Keratinocyte (primary cell): ENCODE data around the gene ATPAF1. TPM values are rescaled to one million over a fixed set of nuclear protein-coding genes. Genes with fewer than 3 reads are reported as not detected.

Source experiments
- DNase-seq: peaks from one replicate; pipeline ENCODE4 v3.0.0-alpha.2; 2011; ENCODE audit warnings: low read depth, missing footprints, low spot score
- FAIRE-seq: peaks from 2 replicates; lab custom pipeline; 2011; peaks lifted over from hg19 to GRCh38; lab: Jason Lieb, UNC
- H2AFZ ChIP-seq: 2 replicates; pipeline ENCODE4 v1.6.0; 2012; ENCODE audit warnings: low read length, control low read depth, inconsistent platforms; ENCODE audit not compliant: control insufficient read depth
- H3K27ac ChIP-seq: 2 replicates; pipeline ENCODE4 v1.5.1; 2011; ENCODE audit warnings: low read length; ENCODE audit not compliant: control insufficient read depth, insufficient read depth
- H3K27me3 ChIP-seq: 3 replicates; pipeline ENCODE4 v1.6.0; 2011; ENCODE audit warnings: low read length; ENCODE audit not compliant: control insufficient read depth, insufficient read depth; ENCODE audit errors: extremely low read depth
- H3K36me3 ChIP-seq, 2 experiments: 2 replicates in 1 of 2; 3 replicates in 1 of 2; pipeline ENCODE4 v1.5.1; 2011; ENCODE audit warnings: low read length in 2 of 2, mild to moderate bottlenecking in 1 of 2; ENCODE audit not compliant: control insufficient read depth in 2 of 2, insufficient read depth in 2 of 2; ENCODE audit errors: extremely low read depth in 1 of 2
- H3K4me1 ChIP-seq: 3 replicates; pipeline ENCODE4 v1.5.1; 2011; ENCODE audit warnings: low read length; ENCODE audit not compliant: control insufficient read depth, insufficient read depth; ENCODE audit errors: extremely low read depth
- H3K4me2 ChIP-seq: 3 replicates; pipeline ENCODE4 v1.6.0; 2011; ENCODE audit warnings: low read depth, low read length; ENCODE audit not compliant: control insufficient read depth, insufficient read depth; ENCODE audit errors: extremely low read depth
- H3K4me3 ChIP-seq, 3 experiments: fragments of 200-600 bp in 1 of 3; sonication (generic) in 1 of 3; 2 replicates in 2 of 3; 3 replicates in 1 of 3; pipeline ENCODE4 v1.5.1; 2011 to 2016; ENCODE audit warnings: low read length in 3 of 3, mild to moderate bottlenecking in 3 of 3, control low read depth in 2 of 3, inconsistent platforms in 1 of 3, low read depth in 1 of 3, mixed read lengths in 1 of 3, mixed run types in 1 of 3, moderate library complexity in 1 of 3; ENCODE audit not compliant: control insufficient read depth in 2 of 3, insufficient read depth in 2 of 3; ENCODE audit errors: extremely low read depth in 1 of 3
- H3K79me2 ChIP-seq: 2 replicates; pipeline ENCODE4 v1.6.0; 2012; ENCODE audit warnings: low read length; ENCODE audit not compliant: control insufficient read depth, insufficient read depth
- H3K9ac ChIP-seq: 3 replicates; pipeline ENCODE4 v1.6.0; 2011; ENCODE audit warnings: low read length; ENCODE audit not compliant: control insufficient read depth, insufficient read depth; ENCODE audit errors: extremely low read depth
- H3K9me1 ChIP-seq: 3 replicates; pipeline ENCODE4 v1.6.0; 2011; ENCODE audit warnings: low read length; ENCODE audit not compliant: control insufficient read depth, insufficient read depth; ENCODE audit errors: extremely low read depth
- H3K9me3 ChIP-seq: 2 replicates; pipeline ENCODE4 v1.5.1; 2012; ENCODE audit warnings: low read depth, low read length; ENCODE audit not compliant: control insufficient read depth
- H4K20me1 ChIP-seq: 3 replicates; pipeline ENCODE4 v1.6.0; 2011; ENCODE audit warnings: low read length; ENCODE audit not compliant: control insufficient read depth, insufficient read depth; ENCODE audit errors: extremely low read depth
- CTCF ChIP-seq, 3 experiments: IDR thresholded peaks in 1 of 3; conservative IDR thresholded peaks in 1 of 3; optimal IDR thresholded peaks in 1 of 3; 2 replicates in 2 of 3; 3 replicates in 1 of 3; pipeline versions ENCODE3 to v1.5.1; 2011; ENCODE audit warnings: low read length in 3 of 3, mild to moderate bottlenecking in 3 of 3, moderate library complexity in 2 of 3, control low read depth in 1 of 3, inconsistent platforms in 1 of 3; ENCODE audit not compliant: insufficient read depth in 2 of 3; ENCODE audit errors: extremely low read depth in 1 of 3
- EZH2 ChIP-seq: IDR thresholded peaks from one replicate; pipeline ENCODE4 v1.6.1; 2012; ENCODE audit warnings: inconsistent platforms, mild to moderate bottlenecking, low read length, moderate library complexity
- dilution Hi-C: fragments of 300-500 bp; cut with MboI; formaldehyde crosslinking; loops from one replicate; pipeline ENCODE4 v1.7.0; 2020; ENCODE audit warnings: low sequenced_read_pairs; ENCODE audit not compliant: extremely low pct_ligation_motif_present
- polyA plus RNA-seq, 5 experiments: library from polyadenylated mRNA; depleted of rRNA in 3 of 5; stranded (reverse) in 3 of 5; stranded (forward) in 1 of 5; unstranded in 1 of 5; fragments of >200 nt; gene quantifications; 1 replicate in 1 of 5; 2 replicates in 3 of 5; 3 replicates in 1 of 5; pipeline versions ENCODE4 v1.2.1 to v1.2.3, GENCODE V29; 2011 to 2012; ENCODE audit warnings: missing spikeins in 2 of 5, low read depth in 1 of 5, low replicate concordance in 1 of 5

The ATPAF1 gene
- polyA plus RNA-seq, 1 donor (not counting 4 experiments of a cell fraction or from before 2014, with no cell fraction given), result 55.6 TPM

DNA sequence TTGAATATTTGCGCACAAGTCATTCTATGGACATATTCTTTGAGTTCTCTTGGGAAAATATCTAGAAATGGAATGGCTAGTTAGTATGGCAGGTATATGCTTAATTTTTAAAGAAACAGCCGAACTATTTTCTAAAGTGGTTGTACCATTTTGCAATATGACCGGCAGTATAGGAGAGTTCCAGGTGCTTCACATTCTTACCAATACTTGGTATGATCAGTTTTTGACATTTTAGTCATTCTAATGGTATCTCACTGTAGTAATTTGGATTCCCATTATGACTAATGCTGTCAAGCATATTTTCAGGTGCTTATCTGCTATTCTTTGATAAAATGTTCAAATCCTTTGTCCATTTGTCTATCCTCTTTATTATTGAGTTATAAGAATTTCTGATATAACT lies 20.6 kb downstream of the ATPAF1 start:
- Histone ChIP-seq H2AFZ (no peak overlapping the region), H4K20me1 (no peaks in the 10 kb centered on the region), H3K4me1 (no peaks in the 10 kb centered on the region), H3K27ac (no peak overlapping the region), H3K9me3 (no peaks in the 10 kb centered on the region), H3K79me2 (no peaks in the 10 kb centered on the region), H3K36me3 (peaks cover 0 to 13% of the 10 kb centered on the region in 2 experiments), H3K9ac (no peak overlapping the region), H3K4me2 (no peak overlapping the region), H3K4me3 (no peak overlapping the region), H3K27me3 (no peaks in the 10 kb centered on the region), H3K9me1 (no peaks in the 10 kb centered on the region)
- DNase-seq (no peak), FAIRE-seq (no peak)
- dilution Hi-C loops, result no loop called here
- TF ChIP-seq CTCF (optimal IDR thresholded peaks at IDR 0.05 in 1 of 3, IDR thresholded peaks at IDR 0.05 in 1 of 3, conservative IDR thresholded peaks at IDR 0.05 in 1 of 3; ENCODE audit: extremely low read depth in 1 of 3, insufficient read depth in 2 of 3, low read length in 3 of 3) (no peak), EZH2 (no peak)

- no peak overlapping the region for H2AFZ ChIP-seq
- H3K9me3 ChIP-seq, result no peaks in the 10 kb centered on the region
- peaks cover 1 to 13% of the 10 kb centered on the region in 2 experiments for H3K36me3 ChIP-seq
- no peak overlapping the region for H3K4me3 ChIP-seq
- DNase-seq (no peak), FAIRE-seq (no peak)
- H3K4me2 ChIP-seq, result no peak overlapping the region
- no peaks in the 10 kb centered on the region for H3K79me2 ChIP-seq
- TF ChIP-seq EZH2, result no peak
- no peak for TF ChIP-seq CTCF (optimal IDR thresholded peaks at IDR 0.05 in 1 of 3, IDR thresholded peaks at IDR 0.05 in 1 of 3, conservative IDR thresholded peaks at IDR 0.05 in 1 of 3; ENCODE audit: extremely low read depth in 1 of 3, insufficient read depth in 2 of 3, low read length in 3 of 3)
- no peak overlapping the region for H3K27ac ChIP-seq
- H3K4me1 ChIP-seq, result no peaks in the 10 kb centered on the region
- dilution Hi-C loops, result no loop called here
- no peak overlapping the region for H3K9ac ChIP-seq
- no peaks in the 10 kb centered on the region for H3K9me1 ChIP-seq
- no peaks in the 10 kb centered on the region for H3K27me3 ChIP-seq
- no peaks in the 10 kb centered on the region for H4K20me1 ChIP-seq
Observed at GRCh38 chr1:46646844-46647243, 21.3 kb downstream of the ATPAF1 start.
